HS-5 (cell line): ENCODE results near the gene MOGAT2.
"Not testable (repeated sequence)": the region's sequence is repeated elsewhere in the genome, so short reads cannot be mapped to it uniquely, and the experiment has no call there.

ENCODE experiments used
- DNase-seq: peaks from one replicate; pipeline ENCODE4 v3.0.0-alpha.2; 2012; ENCODE audit warnings: low read depth

MOGAT2 gene

GRCh38 chr11:75719340-75720239 lies 2.0 kb downstream of the MOGAT2 start:
- no peak for DNase-seq

- DNase-seq = no peak
Measured at GRCh38 chr11:75720639-75721038, 3.0 kb downstream of the MOGAT2 start.

- no peak for DNase-seq
Measured at GRCh38 chr11:75721852-75722668, 4.4 kb downstream of the MOGAT2 start.

- DNase-seq = no peak
Measured at GRCh38 chr11:75722669-75723042, 5.0 kb downstream of the MOGAT2 start.

- DNase-seq = no peak
Measured at GRCh38 chr11:75725547-75726320, 8.1 kb downstream of the MOGAT2 start.

GRCh38 chr11:75728992-75729391 lies 11.4 kb downstream of the MOGAT2 start:
- no peak for DNase-seq

- DNase-seq = no peak
Measured at GRCh38 chr11:75731095-75731494, 13.5 kb downstream of the MOGAT2 start.

- DNase-seq = no peak
Measured at GRCh38 chr11:75733071-75733430, 15.4 kb downstream of the MOGAT2 start.

GRCh38 chr11:75733431-75734107 lies 15.9 kb downstream of the MOGAT2 start:
- no peak for DNase-seq

- no peak for DNase-seq
Measured at GRCh38 chr11:75734491-75735180, 17.0 kb downstream of the MOGAT2 start.

GRCh38 chr11:75735181-75735845 lies 17.7 kb downstream of the MOGAT2 start:
- DNase-seq = no peak

- DNase-seq = no peak
Measured at GRCh38 chr11:75737314-75737713, 19.7 kb downstream of the MOGAT2 start.

- DNase-seq = no peak
Measured at GRCh38 chr11:75740681-75741080, 23.0 kb downstream of the MOGAT2 start.

GRCh38 chr11:75743159-75743558 lies 25.5 kb downstream of the MOGAT2 start:
- DNase-seq = not testable (repeated sequence)

GRCh38 chr11:75743711-75744563 lies 26.3 kb downstream of the MOGAT2 start:
- DNase-seq = no peak

- no peak for DNase-seq
Measured at GRCh38 chr11:75745807-75746206, 28.2 kb downstream of the MOGAT2 start.

- DNase-seq = not testable (repeated sequence)
Measured at GRCh38 chr11:75748729-75749273, 31.2 kb downstream of the MOGAT2 start.

GRCh38 chr11:75754933-75755332 lies 37.3 kb downstream of the MOGAT2 start:
- DNase-seq = not testable (repeated sequence)

GRCh38 chr11:75757651-75758050 lies 40.0 kb downstream of the MOGAT2 start:
- no peak for DNase-seq
